Activated B cell treated with CpG ODN at 0.5 μM for 24 hours (primary cell): ENCODE measurements around the gene ID2. TPM values are rescaled to one million over a fixed set of nuclear protein-coding genes. Genes with fewer than 3 reads are reported as not detected.

Source experiments
- ATAC-seq: fragments of 200-7000 bp; cut with Tn5 transposase; one replicate; pipeline ENCODE4 v1.10.0; 2021; ENCODE audit warnings: low read depth, mild to moderate bottlenecking, moderate library complexity
- CTCF ChIA-PET: fragments of 350-600 bp; sonication (Branson Sonifier 250); formaldehyde crosslinking; loops from one replicate; lab custom pipeline; 2021; ENCODE audit warnings: antibody characterized with exemption; lab: Charles Lee
- POLR2A ChIA-PET: fragments of 350-600 bp; sonication (Branson Sonifier 250); formaldehyde crosslinking; loops from one replicate; lab custom pipeline; 2021; ENCODE audit warnings: antibody characterized with exemption; lab: Charles Lee
- DNase-seq: peaks from one replicate; pipeline ENCODE4 v3.0.0; 2022
- H3K27ac Mint-ChIP-seq: one replicate; pipeline ENCODE4 v1.8.0; 2020; ENCODE audit warnings: mixed read lengths
- H3K27me3 Mint-ChIP-seq: one replicate; pipeline ENCODE4 v1.8.0; 2021; ENCODE audit warnings: mixed read lengths
- H3K36me3 Mint-ChIP-seq: one replicate; pipeline ENCODE4 v1.8.0; 2021; ENCODE audit warnings: low read depth, mixed read lengths
- H3K4me1 Mint-ChIP-seq: one replicate; pipeline ENCODE4 v1.8.0; 2021; ENCODE audit warnings: mixed read lengths
- H3K4me3 Mint-ChIP-seq: one replicate; pipeline ENCODE4 v1.8.0; 2020; ENCODE audit warnings: mild to moderate bottlenecking, mixed read lengths
- H3K9me3 Mint-ChIP-seq: one replicate; pipeline ENCODE4 v1.8.0; 2020; ENCODE audit warnings: mixed read lengths
- intact Hi-C: fragments of 100-400 bp; cut with micrococcal nuclease; formaldehyde crosslinking; loops from one replicate; pipeline ENCODE4 v1.15.1; 2024
- total RNA-seq: library from RNA; stranded (reverse); gene quantifications from 2 replicates; pipeline ENCODE4 v1.2.3, GENCODE V29; 2022
- TF ChIP-seq, protein P1 (sequence below): fragments of 200-600 bp; IDR thresholded peaks from one replicate; pipeline ENCODE4 v1.8.0; 2022; ENCODE audit warnings: antibody characterized with exemption, mild to moderate bottlenecking

ID2 gene
- 6.4 and 8.1 TPM in 2 replicates for total RNA-seq

- H3K4me1 Mint-ChIP-seq = peaks cover 54% of the 10 kb centered on the region
Measured at GRCh38 chr2:8681786-8682692, at the start of gene ID2. TSS of gene ID2 (plus strand) at chr2:8682056. CDS start at chr2:8682166, 110 bp downstream.

GRCh38 chr2:8632755-8633154, 49.1 kb upstream of the ID2 start:
- H3K36me3 Mint-ChIP-seq = no peaks in the 10 kb centered on the region
- peaks cover 16% of the 10 kb centered on the region for H3K4me1 Mint-ChIP-seq
- H3K9me3 Mint-ChIP-seq = no peaks in the 10 kb centered on the region
- CTCF ChIA-PET = no interaction called here
- DNase-seq (no peak), ATAC-seq (no peak)
- H3K27me3 Mint-ChIP-seq = peaks cover 4% of the 10 kb centered on the region
- no peak overlapping the region for H3K4me3 Mint-ChIP-seq
- POLR2A ChIA-PET = no interaction called here
- TF ChIP-seq, protein P1, sequence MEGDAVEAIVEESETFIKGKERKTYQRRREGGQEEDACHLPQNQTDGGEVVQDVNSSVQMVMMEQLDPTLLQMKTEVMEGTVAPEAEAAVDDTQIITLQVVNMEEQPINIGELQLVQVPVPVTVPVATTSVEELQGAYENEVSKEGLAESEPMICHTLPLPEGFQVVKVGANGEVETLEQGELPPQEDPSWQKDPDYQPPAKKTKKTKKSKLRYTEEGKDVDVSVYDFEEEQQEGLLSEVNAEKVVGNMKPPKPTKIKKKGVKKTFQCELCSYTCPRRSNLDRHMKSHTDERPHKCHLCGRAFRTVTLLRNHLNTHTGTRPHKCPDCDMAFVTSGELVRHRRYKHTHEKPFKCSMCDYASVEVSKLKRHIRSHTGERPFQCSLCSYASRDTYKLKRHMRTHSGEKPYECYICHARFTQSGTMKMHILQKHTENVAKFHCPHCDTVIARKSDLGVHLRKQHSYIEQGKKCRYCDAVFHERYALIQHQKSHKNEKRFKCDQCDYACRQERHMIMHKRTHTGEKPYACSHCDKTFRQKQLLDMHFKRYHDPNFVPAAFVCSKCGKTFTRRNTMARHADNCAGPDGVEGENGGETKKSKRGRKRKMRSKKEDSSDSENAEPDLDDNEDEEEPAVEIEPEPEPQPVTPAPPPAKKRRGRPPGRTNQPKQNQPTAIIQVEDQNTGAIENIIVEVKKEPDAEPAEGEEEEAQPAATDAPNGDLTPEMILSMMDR = no peak
- intact Hi-C loops = no loop called here
- H3K27ac Mint-ChIP-seq = no peak overlapping the region

More at GRCh38 chr2:8681786-8682692, at the start of gene ID2:
- peak; percentile 87 for ATAC-seq
- H3K27ac Mint-ChIP-seq = no peak within 1 kb of the TSS
- intact Hi-C loops = loop anchor here (2.0 to 10.0 kb wide), 8 partner anchors 99 to 1010 kb away; no protein-coding TSS in a partner anchor
- ChIA-PET POLR2A (interaction anchor here (0.7 to 2.1 kb wide), 6 partner anchors 99 to 675 kb away, joined by 3 to 13 read pairs (median 6); no protein-coding TSS in a partner anchor), CTCF (interaction anchor here (0.7 to 1.8 kb wide), 4 partner anchors 157 to 1681 kb away, joined by 3 to 7 read pairs (median 5); no protein-coding TSS in a partner anchor)
- no peaks in the 10 kb centered on the region for H3K36me3 Mint-ChIP-seq
- H3K4me3 Mint-ChIP-seq = peak within 1 kb of the TSS; percentile 85
- H3K9me3 Mint-ChIP-seq = no peaks in the 10 kb centered on the region
- peaks cover 57% of the 10 kb centered on the region for H3K27me3 Mint-ChIP-seq
- DNase-seq = peak; percentile 81
- TF ChIP-seq, protein P1 = no peak

DNA sequence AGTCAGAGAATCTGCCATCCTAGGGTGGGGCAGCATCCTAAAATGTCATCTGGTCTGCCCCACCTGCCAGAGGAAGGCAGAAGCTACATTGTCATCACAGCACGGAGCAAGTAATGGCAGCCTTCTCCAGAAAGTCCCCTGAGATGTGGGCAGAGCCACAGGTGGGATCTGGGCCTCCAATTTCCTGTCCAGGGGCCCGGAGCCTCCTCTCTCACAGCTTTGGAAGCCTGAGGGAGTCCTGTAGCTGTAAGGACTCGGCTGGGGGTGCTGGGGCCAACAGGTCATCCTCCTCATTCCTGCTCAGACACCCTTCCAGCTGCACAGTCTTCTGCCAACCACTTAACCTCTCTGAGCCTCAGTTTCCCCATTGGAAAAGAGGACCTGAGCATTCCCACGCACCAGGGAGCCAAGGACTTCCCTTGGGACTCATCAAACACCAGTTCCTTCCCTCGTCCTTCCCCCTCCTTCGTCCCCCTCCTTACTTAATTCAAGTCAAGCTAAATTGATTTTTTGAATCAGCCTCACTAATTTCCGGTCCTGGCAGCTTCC, 48.6 kb upstream of the ID2 start:
- no peak for DNase-seq
- intact Hi-C loops = no loop called here
- H3K9me3 Mint-ChIP-seq = no peaks in the 10 kb centered on the region
- ChIA-PET POLR2A (no interaction called here), CTCF (no interaction called here)
- H3K27me3 Mint-ChIP-seq = peaks cover 6% of the 10 kb centered on the region
- ATAC-seq = no peak
- TF ChIP-seq, protein P1 = no peak
- no peaks in the 10 kb centered on the region for H3K36me3 Mint-ChIP-seq
- no peak overlapping the region for H3K27ac Mint-ChIP-seq
- H3K4me3 Mint-ChIP-seq = no peak overlapping the region
- H3K4me1 Mint-ChIP-seq = peaks cover 16% of the 10 kb centered on the region

- DNase-seq (no peak), ATAC-seq (no peak)
- Mint-ChIP-seq H3K4me1 (peaks cover 10% of the 10 kb centered on the region), H3K27ac (no peak overlapping the region), H3K36me3 (no peaks in the 10 kb centered on the region), H3K27me3 (peaks cover 8% of the 10 kb centered on the region), H3K9me3 (no peaks in the 10 kb centered on the region), H3K4me3 (no peak overlapping the region)
- intact Hi-C loops = no loop called here
- CTCF ChIA-PET = no interaction called here
- TF ChIP-seq, protein P1 = no peak
- POLR2A ChIA-PET = no interaction called here
Measured at GRCh38 chr2:8633735-8634313, 48.0 kb upstream of the ID2 start.
